Measurements from ENCODE around the gene BAZ2B. TPM values are rescaled to one million over a fixed set of nuclear protein-coding genes. Genes with fewer than 3 reads are reported as not detected.

BAZ2B gene
- polyA plus RNA-seq, 1 donor: 52.9 TPM

DNA sequence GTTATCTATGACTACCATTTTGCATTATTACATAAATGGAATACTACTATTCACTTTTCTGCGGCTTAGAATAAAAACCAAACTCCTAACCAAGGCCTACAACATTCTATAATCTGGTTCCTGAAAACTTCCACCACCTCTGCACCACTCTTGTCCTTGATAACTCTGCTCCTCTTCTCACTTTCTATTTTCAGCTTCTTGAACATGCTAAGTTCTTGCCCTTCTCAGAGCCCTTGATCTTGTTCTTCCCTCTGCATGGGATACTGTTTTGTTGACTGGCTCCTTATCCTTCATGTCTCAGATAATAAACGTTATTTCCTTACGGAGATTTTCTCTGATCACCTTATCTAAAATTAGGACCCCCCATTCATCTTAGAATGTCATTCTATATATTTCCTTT is 264.4 kb downstream of the BAZ2B start:
- no peak overlapping the region for H3K27ac ChIP-seq (ENCODE audit: low read length)
- no peaks in the 10 kb centered on the region for H3K27me3 ChIP-seq (ENCODE audit: control insufficient read depth, insufficient read depth, low read length)
- H3K4me3 ChIP-seq (ENCODE audit: low read length): no peak overlapping the region
- no CpG with 5 or more reads among the region's 3 CpGs for WGBS (ENCODE audit: insufficient coverage, low lambda C conversion rate)
- no peaks in the 10 kb centered on the region for H3K9me3 ChIP-seq (ENCODE audit: control insufficient read depth, low read depth, low read length)
- H3K4me1 ChIP-seq (ENCODE audit: control insufficient read depth, insufficient read depth, low read length): no peaks in the 10 kb centered on the region
- DNase-seq: no peak
- H3K36me3 ChIP-seq (ENCODE audit: control insufficient read depth, insufficient read depth, low read length): peaks cover 46% of the 10 kb centered on the region

DNA sequence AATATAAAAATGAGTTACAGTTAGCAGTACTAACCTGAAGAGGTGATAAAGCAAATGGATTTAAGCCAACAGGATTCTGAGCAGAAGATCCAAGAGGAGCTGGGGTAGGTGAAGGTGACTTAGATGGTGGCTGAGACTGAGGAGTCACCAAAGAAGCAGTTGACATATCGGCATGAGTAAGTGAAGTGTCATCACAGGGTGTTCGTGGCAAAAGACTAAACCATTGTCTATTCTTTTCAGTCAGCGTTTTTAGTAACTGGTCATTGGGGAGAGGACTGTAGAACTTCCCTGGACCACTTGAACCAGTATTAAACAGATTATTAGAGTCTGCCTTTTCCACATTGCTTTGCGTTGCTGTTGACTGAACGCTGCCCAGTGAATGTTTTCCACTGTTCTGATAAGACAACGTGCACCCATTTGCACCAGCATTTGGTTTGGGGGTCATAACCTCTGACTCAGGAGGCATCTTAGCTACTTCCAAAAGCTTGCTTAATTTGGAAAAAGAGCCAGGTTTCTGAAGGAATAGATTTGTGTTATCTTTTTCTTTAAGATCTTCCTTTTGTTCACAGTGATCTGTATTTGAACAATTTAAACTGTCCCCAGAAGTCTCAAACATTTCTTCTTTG is 266.6 kb downstream of the BAZ2B start:
- Histone ChIP-seq H3K9me3 (ENCODE audit: control insufficient read depth, low read depth, low read length) (no peaks in the 10 kb centered on the region), H3K4me1 (ENCODE audit: control insufficient read depth, insufficient read depth, low read length) (no peaks in the 10 kb centered on the region), H3K36me3 (ENCODE audit: control insufficient read depth, insufficient read depth, low read length) (peaks cover 45% of the 10 kb centered on the region), H3K4me3 (ENCODE audit: low read length) (no peak overlapping the region), H3K27me3 (ENCODE audit: control insufficient read depth, insufficient read depth, low read length) (no peaks in the 10 kb centered on the region), H3K27ac (ENCODE audit: low read length) (no peak overlapping the region)
- DNase-seq: no peak
- 80% methylated on average over 1 of the region's 6 CpGs for WGBS (ENCODE audit: insufficient coverage, low lambda C conversion rate)

- Histone ChIP-seq H3K27me3 (ENCODE audit: control insufficient read depth, insufficient read depth, low read length) (no peaks in the 10 kb centered on the region), H3K4me3 (ENCODE audit: low read length) (no peak overlapping the region), H3K36me3 (ENCODE audit: control insufficient read depth, insufficient read depth, low read length) (peaks cover 45% of the 10 kb centered on the region), H3K4me1 (ENCODE audit: control insufficient read depth, insufficient read depth, low read length) (no peaks in the 10 kb centered on the region), H3K9me3 (ENCODE audit: control insufficient read depth, low read depth, low read length) (no peaks in the 10 kb centered on the region), H3K27ac (ENCODE audit: low read length) (no peak overlapping the region)
- peak in 1 of 2 donors; percentile 10 for DNase-seq
- WGBS (ENCODE audit: insufficient coverage, low lambda C conversion rate): 75% methylated on average over 1 of the region's 5 CpGs
Observed at GRCh38 chr2:159326569-159327255, 289.6 kb downstream of the BAZ2B start.

- H3K27me3 ChIP-seq (ENCODE audit: control insufficient read depth, insufficient read depth, low read length): no peaks in the 10 kb centered on the region
- H3K4me1 ChIP-seq (ENCODE audit: control insufficient read depth, insufficient read depth, low read length): no peaks in the 10 kb centered on the region
- no peak overlapping the region for H3K27ac ChIP-seq (ENCODE audit: low read length)
- H3K36me3 ChIP-seq (ENCODE audit: control insufficient read depth, insufficient read depth, low read length): peaks cover 39% of the 10 kb centered on the region
- no peak overlapping the region for H3K4me3 ChIP-seq (ENCODE audit: low read length)
- H3K9me3 ChIP-seq (ENCODE audit: control insufficient read depth, low read depth, low read length): no peaks in the 10 kb centered on the region
- no peak for DNase-seq
Observed at GRCh38 chr2:159322419-159322818, 293.9 kb downstream of the BAZ2B start.

GRCh38 chr2:159317392-159318088 is 298.8 kb downstream of the BAZ2B start:
- Histone ChIP-seq H3K4me1 (ENCODE audit: control insufficient read depth, insufficient read depth, low read length) (no peaks in the 10 kb centered on the region), H3K36me3 (ENCODE audit: control insufficient read depth, insufficient read depth, low read length) (peaks cover 30% of the 10 kb centered on the region), H3K4me3 (ENCODE audit: low read length) (no peak overlapping the region), H3K9me3 (ENCODE audit: control insufficient read depth, low read depth, low read length) (no peaks in the 10 kb centered on the region), H3K27me3 (ENCODE audit: control insufficient read depth, insufficient read depth, low read length) (no peaks in the 10 kb centered on the region), H3K27ac (ENCODE audit: low read length) (no peak overlapping the region)
- no peak for DNase-seq
- WGBS (ENCODE audit: insufficient coverage, low lambda C conversion rate): no CpG with 5 or more reads among the region's 3 CpGs

DNA sequence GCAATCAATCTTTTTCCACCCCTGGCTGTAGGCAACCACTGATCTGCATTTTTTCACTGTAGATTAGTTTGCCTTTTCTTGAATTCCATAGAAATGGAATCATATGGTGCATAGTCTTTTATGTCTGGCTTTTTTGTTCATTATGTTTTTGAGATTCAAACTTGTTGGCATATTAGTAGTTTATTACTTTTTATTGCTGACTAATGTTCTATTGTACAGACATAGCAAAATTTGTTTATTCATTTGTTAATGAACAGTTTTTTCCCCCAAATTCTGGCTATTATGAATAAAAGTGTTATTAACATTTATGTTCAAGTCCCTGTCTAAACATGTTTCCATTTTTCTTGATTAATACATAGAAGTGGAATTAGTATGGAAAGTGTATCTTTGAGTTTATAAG is 308.4 kb downstream of the BAZ2B start:
- Histone ChIP-seq H3K9me3 (ENCODE audit: control insufficient read depth, low read depth, low read length) (peaks cover 4% of the 10 kb centered on the region), H3K27ac (ENCODE audit: low read length) (no peak overlapping the region), H3K27me3 (ENCODE audit: control insufficient read depth, insufficient read depth, low read length) (no peaks in the 10 kb centered on the region), H3K36me3 (ENCODE audit: control insufficient read depth, insufficient read depth, low read length) (no peaks in the 10 kb centered on the region), H3K4me3 (ENCODE audit: low read length) (no peak overlapping the region), H3K4me1 (ENCODE audit: control insufficient read depth, insufficient read depth, low read length) (no peaks in the 10 kb centered on the region)
- no peak for DNase-seq

DNA sequence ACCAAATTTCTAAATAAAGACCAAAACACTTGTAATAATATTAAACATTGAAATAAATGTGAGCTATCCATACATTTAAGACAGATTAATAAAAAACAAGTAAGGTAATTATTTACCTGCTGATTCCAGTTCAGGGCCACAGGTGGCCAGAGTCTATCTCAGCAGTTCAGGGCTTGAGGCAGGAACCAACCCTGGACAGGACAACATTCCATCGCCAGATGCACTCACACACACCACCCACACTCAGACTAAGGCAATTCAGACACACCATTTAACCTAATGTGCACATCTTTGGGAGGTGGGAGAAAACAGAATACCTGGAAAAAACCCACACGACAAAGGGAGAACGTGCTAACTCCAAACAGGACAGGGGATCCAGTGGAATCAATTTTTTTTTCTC is 315.8 kb downstream of the BAZ2B start:
- WGBS (ENCODE audit: insufficient coverage, low lambda C conversion rate): no CpG with 5 or more reads among the region's 3 CpGs
- peak in 1 of 2 donors; percentile 17 for DNase-seq

DNA sequence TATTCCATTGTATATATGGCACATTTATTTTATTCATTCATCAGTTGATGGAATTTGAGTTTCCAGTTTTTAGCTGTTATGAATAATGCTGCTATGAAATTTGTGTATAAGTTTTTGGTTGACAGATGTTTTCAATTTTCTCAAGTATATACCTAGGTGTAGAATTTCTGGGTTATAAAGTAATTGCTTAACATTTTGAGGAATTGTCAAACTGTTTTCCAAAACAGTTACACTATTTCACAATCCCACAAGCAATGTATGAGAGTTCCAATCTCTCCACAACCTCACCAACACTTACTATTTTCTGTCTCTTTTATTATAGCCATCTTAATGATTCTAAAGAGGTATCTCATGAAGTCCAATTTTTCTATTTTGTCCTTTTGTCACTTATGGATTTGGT is 317.4 kb downstream of the BAZ2B start:
- H3K27ac ChIP-seq (ENCODE audit: low read length): no peak overlapping the region
- no peaks in the 10 kb centered on the region for H3K36me3 ChIP-seq (ENCODE audit: control insufficient read depth, insufficient read depth, low read length)
- no peak for DNase-seq
- no peaks in the 10 kb centered on the region for H3K9me3 ChIP-seq (ENCODE audit: control insufficient read depth, low read depth, low read length)
- H3K4me3 ChIP-seq (ENCODE audit: low read length): no peak overlapping the region
- no peaks in the 10 kb centered on the region for H3K27me3 ChIP-seq (ENCODE audit: control insufficient read depth, insufficient read depth, low read length)
- no peaks in the 10 kb centered on the region for H3K4me1 ChIP-seq (ENCODE audit: control insufficient read depth, insufficient read depth, low read length)

More for the DNA sequence above, 315.8 kb downstream of the BAZ2B start:
- Histone ChIP-seq H3K9me3 (ENCODE audit: control insufficient read depth, low read depth, low read length) (peaks cover 4% of the 10 kb centered on the region), H3K4me3 (ENCODE audit: low read length) (no peak overlapping the region), H3K36me3 (ENCODE audit: control insufficient read depth, insufficient read depth, low read length) (no peaks in the 10 kb centered on the region), H3K27me3 (ENCODE audit: control insufficient read depth, insufficient read depth, low read length) (no peaks in the 10 kb centered on the region), H3K4me1 (ENCODE audit: control insufficient read depth, insufficient read depth, low read length) (no peaks in the 10 kb centered on the region), H3K27ac (ENCODE audit: low read length) (no peak overlapping the region)

DNA sequence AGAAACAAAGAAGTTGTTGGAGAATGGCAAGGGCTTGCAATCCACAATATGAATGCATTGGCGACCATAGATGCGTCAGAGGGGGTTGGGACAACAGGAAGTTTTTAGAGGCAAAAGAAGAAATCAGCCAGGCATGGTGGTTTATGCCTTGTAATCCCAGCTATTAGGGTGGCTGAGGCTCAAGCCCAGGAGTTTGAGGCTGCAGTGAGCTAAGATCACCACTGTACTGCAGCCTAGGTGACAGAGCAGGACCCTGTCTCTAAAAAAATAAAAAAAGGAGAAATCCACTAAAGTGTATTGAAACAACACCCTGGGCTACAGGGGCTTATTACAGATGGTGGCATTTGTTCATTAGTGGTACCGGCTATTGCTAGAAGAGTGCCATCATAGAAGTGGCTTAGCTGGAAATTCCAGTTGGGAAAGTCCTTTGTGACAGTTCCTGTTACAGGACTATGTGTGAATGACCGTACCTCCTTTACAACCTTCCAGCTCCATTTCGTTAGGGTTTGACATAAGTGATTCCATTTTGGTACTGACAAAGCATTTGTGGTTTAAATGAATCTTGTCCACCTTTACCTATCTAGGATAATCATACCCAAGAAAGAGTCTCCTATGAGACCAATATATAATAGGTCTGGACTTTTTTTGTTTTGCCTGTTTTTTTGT is 319.2 kb downstream of the BAZ2B start:
- Histone ChIP-seq H3K27me3 (ENCODE audit: control insufficient read depth, insufficient read depth, low read length) (no peaks in the 10 kb centered on the region), H3K36me3 (ENCODE audit: control insufficient read depth, insufficient read depth, low read length) (no peaks in the 10 kb centered on the region), H3K9me3 (ENCODE audit: control insufficient read depth, low read depth, low read length) (no peaks in the 10 kb centered on the region), H3K27ac (ENCODE audit: low read length) (no peak overlapping the region), H3K4me3 (ENCODE audit: low read length) (no peak overlapping the region), H3K4me1 (ENCODE audit: control insufficient read depth, insufficient read depth, low read length) (no peaks in the 10 kb centered on the region)
- DNase-seq: no peak
- no CpG with 5 or more reads among the region's 5 CpGs for WGBS (ENCODE audit: insufficient coverage, low lambda C conversion rate)

- Histone ChIP-seq H3K4me1 (ENCODE audit: control insufficient read depth, insufficient read depth, low read length) (peaks cover 4% of the 10 kb centered on the region), H3K4me3 (ENCODE audit: low read length) (no peak overlapping the region), H3K36me3 (ENCODE audit: control insufficient read depth, insufficient read depth, low read length) (no peaks in the 10 kb centered on the region), H3K27ac (ENCODE audit: low read length) (no peak overlapping the region), H3K27me3 (ENCODE audit: control insufficient read depth, insufficient read depth, low read length) (no peaks in the 10 kb centered on the region), H3K9me3 (ENCODE audit: control insufficient read depth, low read depth, low read length) (no peaks in the 10 kb centered on the region)
- WGBS (ENCODE audit: insufficient coverage, low lambda C conversion rate): no CpG with 5 or more reads among the region's 6 CpGs
- DNase-seq: peak in 1 of 2 donors; percentile 9
Observed at GRCh38 chr2:159292157-159292556, 324.2 kb downstream of the BAZ2B start.
